ENCODE results near the gene CREB3. TPM values are rescaled to one million over a fixed set of nuclear protein-coding genes. Genes with fewer than 3 reads are reported as not detected.

The CREB3 gene
- total RNA-seq, 1 donor from 2014 or later: 33.2 TPM

DNA sequence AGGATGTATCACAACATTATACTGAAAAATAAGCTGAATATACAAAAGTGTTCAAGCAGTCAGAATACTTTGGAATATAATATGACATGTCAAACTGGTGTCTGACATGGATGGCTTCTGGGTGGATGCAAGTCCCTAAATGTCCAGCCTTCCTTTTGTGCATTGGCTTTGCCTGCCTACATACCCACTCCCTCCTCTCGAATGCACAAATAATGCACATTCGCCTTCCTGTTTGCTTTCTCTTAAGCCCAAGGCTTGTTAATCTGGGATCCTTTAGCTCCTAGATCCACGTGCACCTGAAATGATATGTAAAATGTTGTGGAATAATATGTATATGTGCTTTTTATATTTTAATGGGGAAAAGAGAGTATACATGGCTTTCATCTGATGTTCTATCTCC lies 46.0 kb downstream of the CREB3 start:
- Mint-ChIP-seq H3K4me3 (ENCODE audit: low read depth) (no peak overlapping the region), H3K36me3 (ENCODE audit: insufficient read depth) (peaks cover 6% of the 10 kb centered on the region), H3K27ac (no peak overlapping the region), H3K4me1 (ENCODE audit: low read depth) (peaks cover 10% of the 10 kb centered on the region), H3K27me3 (no peaks in the 10 kb centered on the region), H3K9me3 (ENCODE audit: low read depth) (no peaks in the 10 kb centered on the region)
- DNase-seq (ENCODE audit: low spot score, unreplicated experiment): no peak
- TF ChIP-seq CTCF (IDR thresholded peaks at IDR 0.05; ENCODE audit: unreplicated experiment): no peak

GRCh38 chr9:35781066-35781465 lies 48.6 kb downstream of the CREB3 start:
- H3K9me3 Mint-ChIP-seq (ENCODE audit: low read depth): no peaks in the 10 kb centered on the region
- no peak overlapping the region for H3K4me3 Mint-ChIP-seq (ENCODE audit: low read depth)
- DNase-seq (ENCODE audit: low spot score, unreplicated experiment): no peak
- TF ChIP-seq CTCF (IDR thresholded peaks at IDR 0.05; ENCODE audit: unreplicated experiment): no peak
- H3K4me1 Mint-ChIP-seq (ENCODE audit: low read depth): peaks cover 6% of the 10 kb centered on the region
- H3K36me3 Mint-ChIP-seq (ENCODE audit: insufficient read depth): peaks cover 14% of the 10 kb centered on the region
- no peaks in the 10 kb centered on the region for H3K27me3 Mint-ChIP-seq
- H3K27ac Mint-ChIP-seq: no peak overlapping the region

DNA sequence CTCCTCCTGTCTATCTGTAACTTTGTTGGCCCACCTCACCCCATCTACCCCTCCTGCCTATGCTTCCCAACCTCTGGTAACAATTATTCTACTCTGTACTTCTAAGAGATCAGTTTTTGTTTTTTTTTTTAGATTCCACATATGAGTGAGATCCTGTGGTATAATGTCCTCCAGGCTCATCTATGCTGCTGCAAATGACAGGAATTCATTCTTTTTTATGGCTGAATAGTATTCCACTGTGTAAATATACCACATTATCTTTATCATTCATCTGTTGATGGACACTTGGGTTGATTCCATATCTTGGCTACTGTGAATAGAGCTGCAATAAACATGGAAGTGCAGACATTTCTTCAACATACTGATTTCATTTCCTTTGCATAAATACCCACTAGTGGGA lies 51.0 kb downstream of the CREB3 start:
- Mint-ChIP-seq H3K9me3 (ENCODE audit: low read depth) (no peaks in the 10 kb centered on the region), H3K4me3 (ENCODE audit: low read depth) (no peak overlapping the region)
- TF ChIP-seq CTCF (IDR thresholded peaks at IDR 0.05; ENCODE audit: unreplicated experiment): no peak

More for the DNA sequence above, 51.0 kb downstream of the CREB3 start:
- Mint-ChIP-seq H3K27me3 (no peaks in the 10 kb centered on the region), H3K4me1 (ENCODE audit: low read depth) (peaks cover 5% of the 10 kb centered on the region), H3K27ac (no peak overlapping the region), H3K36me3 (ENCODE audit: insufficient read depth) (peaks cover 14% of the 10 kb centered on the region)
- DNase-seq (ENCODE audit: low spot score, unreplicated experiment): no peak

Small RNA genes lying within 50 kb of the gene (microRNA-seq; reads per million reads assigned to microRNA genes)
- 2.4 reads per million for gene MIR6852 (ENCODE audit: borderline number of aligned reads, unreplicated experiment)
- not detected for gene MIR6853 (ENCODE audit: borderline number of aligned reads, unreplicated experiment)

Other genes with a start within 250 kb of the CREB3 start
- 17.9 and 20.8 TPM in 2 replicates for gene RUSC2, start 242.6 kb upstream of the CREB3 start, total RNA-seq
- 62.3 and 63.2 TPM in 2 replicates for gene TESK1, start 127.4 kb upstream of the CREB3 start, total RNA-seq
- 3.1 and 4.2 TPM in 2 replicates for gene CD72, start 114.3 kb upstream of the CREB3 start, total RNA-seq
- not detected in 2 replicates for gene SIT1, start 81.7 kb upstream of the CREB3 start, total RNA-seq
- gene RMRP, start 74.6 kb upstream of the CREB3 start, total RNA-seq: 15,251 and 16,487 TPM in 2 replicates
- 17.2 and 18.8 TPM in 2 replicates for gene CCDC107, start 74.4 kb upstream of the CREB3 start, total RNA-seq
- gene ARHGEF39, start 67.5 kb upstream of the CREB3 start, total RNA-seq: 9.1 and 10.4 TPM in 2 replicates
- gene CA9, start 58.7 kb upstream of the CREB3 start, total RNA-seq: 0.31 and 0.49 TPM in 2 replicates
- gene TPM2, start 42.7 kb upstream of the CREB3 start, total RNA-seq: 24.3 and 32.4 TPM in 2 replicates
- gene TLN1, start 471 bp upstream of the CREB3 start, total RNA-seq: 136 and 141 TPM in 2 replicates
- gene GBA2, start 16.6 kb downstream of the CREB3 start, total RNA-seq: 130 and 138 TPM in 2 replicates
- gene RGP1, start 16.6 kb downstream of the CREB3 start, total RNA-seq: 37.8 and 40.0 TPM in 2 replicates
- gene MSMP, start 21.6 kb downstream of the CREB3 start, total RNA-seq: not detected in 2 replicates
- 17.0 and 23.4 TPM in 2 replicates for gene NPR2, start 58.9 kb downstream of the CREB3 start, total RNA-seq
- 2.9 and 3.2 TPM in 2 replicates for gene SPAG8, start 79.6 kb downstream of the CREB3 start, total RNA-seq
- gene HINT2, start 82.4 kb downstream of the CREB3 start, total RNA-seq: 37.7 and 41.5 TPM in 2 replicates
- not detected in 2 replicates for gene FAM221B, start 96.1 kb downstream of the CREB3 start, total RNA-seq
- 24.1 and 25.4 TPM in 2 replicates for gene TMEM8B, start 96.6 kb downstream of the CREB3 start, total RNA-seq
- gene OR13J1, start 137.7 kb downstream of the CREB3 start, total RNA-seq: not detected in 2 replicates
- not detected in 2 replicates for gene HRCT1, start 173.5 kb downstream of the CREB3 start, total RNA-seq
- not detected in 2 replicates for gene SPAAR, start 176.8 kb downstream of the CREB3 start, total RNA-seq
- not detected in 2 replicates for gene OR2S2, start 225.5 kb downstream of the CREB3 start, total RNA-seq

All from progenitor cell of endocrine pancreas (in vitro differentiated cells).